OCI-LY7 (cell line): ENCODE results near the gene HLA-DPB1. TPM values are rescaled to one million over a fixed set of nuclear protein-coding genes. Genes with fewer than 3 reads are reported as not detected.

Experiments
- BruUV-seq: library from RNA; stranded (reverse); fragments of 400-500 nt; replicated peaks from 2 replicates; lab custom pipeline; 2021; lab: Mats Ljungman, UMichigan
- CTCF ChIA-PET: fragments of 300-600 bp; sonication (Branson Sonifier 250); formaldehyde crosslinking; loops from one replicate; lab custom pipeline; 2022; ENCODE audit warnings: antibody characterized with exemption; ENCODE audit not compliant: unreplicated experiment; lab: Charles Lee
- POLR2A ChIA-PET: fragments of 300-600 bp; sonication (Branson Sonifier 250); formaldehyde crosslinking; loops from one replicate; lab custom pipeline; 2022; ENCODE audit warnings: antibody characterized with exemption; lab: Charles Lee
- DNase-seq: peaks from one replicate; pipeline ENCODE4 v3.0.0-alpha.2; 2015; ENCODE audit warnings: low spot score
- H2AFZ ChIP-seq: fragments of 200-600 bp; sonication (generic), shearing (Covaris generic); 2 replicates; pipeline ENCODE4 v1.6.1; 2014; ENCODE audit warnings: mild to moderate bottlenecking, antibody characterized with exemption, low read length, moderate library complexity
- H3K27ac ChIP-seq: fragments of 200-600 bp; sonication (generic); 2 replicates; pipeline ENCODE4 v1.5.1; 2014; ENCODE audit warnings: mixed run types, low read depth, mild to moderate bottlenecking, moderate library complexity, low read length, inconsistent platforms; ENCODE audit not compliant: poor library complexity, severe bottlenecking
- H3K36me3 ChIP-seq: fragments of 200-600 bp; sonication (generic); 2 replicates; pipeline ENCODE4 v1.6.1; 2014; ENCODE audit warnings: mild to moderate bottlenecking, antibody characterized with exemption, low read length, moderate library complexity, mixed read lengths; ENCODE audit not compliant: insufficient read depth
- H3K4me1 ChIP-seq: fragments of 200-600 bp; sonication (generic); 2 replicates; pipeline ENCODE4 v1.5.1; 2014; ENCODE audit warnings: mild to moderate bottlenecking, low read length; ENCODE audit not compliant: insufficient read depth, poor library complexity, severe bottlenecking
- H3K4me2 ChIP-seq: fragments of 200-600 bp; sonication (generic); 2 replicates; pipeline ENCODE4 v1.6.1; 2014; ENCODE audit warnings: mild to moderate bottlenecking, low read length
- H3K4me3 ChIP-seq: fragments of 200-600 bp; sonication (generic); 2 replicates; pipeline ENCODE4 v1.5.1; 2014; ENCODE audit warnings: mild to moderate bottlenecking, low read depth, low read length; ENCODE audit not compliant: poor library complexity, severe bottlenecking
- H3K79me2 ChIP-seq: fragments of 200-600 bp; sonication (generic); 2 replicates; pipeline ENCODE4 v1.6.1; 2016; ENCODE audit warnings: low read depth, mild to moderate bottlenecking, low read length, moderate library complexity, mixed read lengths; ENCODE audit not compliant: insufficient read depth
- H3K9me2 ChIP-seq: fragments of 200-600 bp; sonication (generic); 2 replicates; pipeline ENCODE4 v1.6.1; 2016; ENCODE audit warnings: mild to moderate bottlenecking, low read length, mixed read lengths; ENCODE audit not compliant: insufficient read depth
- H3K9me3 ChIP-seq: fragments of 200-600 bp; sonication (generic); 2 replicates; pipeline ENCODE4 v1.6.1; 2014; ENCODE audit warnings: mild to moderate bottlenecking, mixed run types, low read length, mixed read lengths
- H4K20me1 ChIP-seq: fragments of 200-600 bp; sonication (generic); 2 replicates; pipeline ENCODE4 v1.6.1; 2014; ENCODE audit warnings: mild to moderate bottlenecking, antibody characterized with exemption, low read length, moderate library complexity, mixed read lengths; ENCODE audit not compliant: insufficient read depth
- EZH2phosphoT487 ChIP-seq: fragments of 200-600 bp; sonication (generic); IDR thresholded peaks from 2 replicates; pipeline ENCODE4 v1.6.1; 2018; ENCODE audit warnings: low read depth, borderline replicate concordance, mild to moderate bottlenecking, mixed run types, antibody characterized with exemption, low read length, moderate library complexity, mixed read lengths
- intact Hi-C: fragments of 100-400 bp; cut with micrococcal nuclease; formaldehyde crosslinking; loops from one replicate; pipeline ENCODE4 v1.10.0; 2022; ENCODE audit not compliant: unreplicated experiment
- total RNA-seq, 2 experiments: library from RNA; depleted of rRNA in 1 of 2; stranded (reverse); fragments of >200 nt in 1 of 2; shearing (Covaris generic) in 1 of 2; gene quantifications; 2 replicates each; pipeline ENCODE4 v1.2.3, GENCODE V29; 2014 to 2022
- TF ChIP-seq, protein P1 (sequence below): fragments of 200-600 bp; sonication (generic); conservative IDR thresholded peaks from 2 replicates; pipeline ENCODE4 v1.5.1; 2014; ENCODE audit warnings: mild to moderate bottlenecking, antibody characterized with exemption, low read length, moderate library complexity, mixed read lengths

Gene HLA-DPB1
- total RNA-seq, 2 experiments from 2014 or later, result 74.5 to 117 TPM

DNA sequence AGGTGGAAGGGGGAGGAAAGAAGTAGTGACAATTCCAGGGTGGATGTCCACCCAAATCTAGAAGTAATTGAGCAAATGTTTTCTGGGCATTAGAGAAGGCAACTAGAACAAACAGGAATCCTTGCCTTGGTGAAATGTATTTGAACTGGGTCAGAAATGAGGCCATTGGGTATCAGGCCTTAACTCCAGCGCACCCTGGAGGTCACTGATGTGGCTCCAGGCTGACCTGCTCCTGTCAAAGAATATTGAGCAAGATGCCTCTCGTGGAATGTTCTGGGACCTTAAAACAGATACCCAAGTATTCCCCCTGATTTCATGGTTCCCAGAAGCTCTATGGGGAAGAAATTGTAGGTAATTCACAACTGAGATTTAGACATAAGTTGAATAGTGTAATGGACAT is 6.9 kb downstream of the HLA-DPB1 start:
- Histone ChIP-seq H3K4me1 (peaks cover 15% of the 10 kb centered on the region), H3K4me3 (no peak overlapping the region), H3K9me2 (no peaks in the 10 kb centered on the region), H4K20me1 (no peaks in the 10 kb centered on the region), H3K4me2 (no peak overlapping the region), H3K79me2 (peaks cover 11% of the 10 kb centered on the region; the same call in 1 of the 2 replicates), H3K27ac (no peak overlapping the region), H2AFZ (no peak overlapping the region), H3K9me3 (no peaks in the 10 kb centered on the region), H3K36me3 (peaks cover 80% of the 10 kb centered on the region)
- POLR2A ChIA-PET, result interaction anchor here (0.9 to 1.1 kb wide), 2 partner anchors 10 to 53 kb away, joined by 3 to 4 read pairs; no protein-coding TSS in a partner anchor
- no TSS peak for BruUV-seq
- DNase-seq, result peak; percentile 59
- CTCF ChIA-PET, result no interaction called here
- intact Hi-C loops, result loop anchor here (1.0 kb wide), 1 partner anchor 67 kb away; no protein-coding TSS in a partner anchor
- no peak for TF ChIP-seq EZH2phosphoT487
- TF ChIP-seq, protein P1, sequence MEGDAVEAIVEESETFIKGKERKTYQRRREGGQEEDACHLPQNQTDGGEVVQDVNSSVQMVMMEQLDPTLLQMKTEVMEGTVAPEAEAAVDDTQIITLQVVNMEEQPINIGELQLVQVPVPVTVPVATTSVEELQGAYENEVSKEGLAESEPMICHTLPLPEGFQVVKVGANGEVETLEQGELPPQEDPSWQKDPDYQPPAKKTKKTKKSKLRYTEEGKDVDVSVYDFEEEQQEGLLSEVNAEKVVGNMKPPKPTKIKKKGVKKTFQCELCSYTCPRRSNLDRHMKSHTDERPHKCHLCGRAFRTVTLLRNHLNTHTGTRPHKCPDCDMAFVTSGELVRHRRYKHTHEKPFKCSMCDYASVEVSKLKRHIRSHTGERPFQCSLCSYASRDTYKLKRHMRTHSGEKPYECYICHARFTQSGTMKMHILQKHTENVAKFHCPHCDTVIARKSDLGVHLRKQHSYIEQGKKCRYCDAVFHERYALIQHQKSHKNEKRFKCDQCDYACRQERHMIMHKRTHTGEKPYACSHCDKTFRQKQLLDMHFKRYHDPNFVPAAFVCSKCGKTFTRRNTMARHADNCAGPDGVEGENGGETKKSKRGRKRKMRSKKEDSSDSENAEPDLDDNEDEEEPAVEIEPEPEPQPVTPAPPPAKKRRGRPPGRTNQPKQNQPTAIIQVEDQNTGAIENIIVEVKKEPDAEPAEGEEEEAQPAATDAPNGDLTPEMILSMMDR, result peak; percentile 78

DNA sequence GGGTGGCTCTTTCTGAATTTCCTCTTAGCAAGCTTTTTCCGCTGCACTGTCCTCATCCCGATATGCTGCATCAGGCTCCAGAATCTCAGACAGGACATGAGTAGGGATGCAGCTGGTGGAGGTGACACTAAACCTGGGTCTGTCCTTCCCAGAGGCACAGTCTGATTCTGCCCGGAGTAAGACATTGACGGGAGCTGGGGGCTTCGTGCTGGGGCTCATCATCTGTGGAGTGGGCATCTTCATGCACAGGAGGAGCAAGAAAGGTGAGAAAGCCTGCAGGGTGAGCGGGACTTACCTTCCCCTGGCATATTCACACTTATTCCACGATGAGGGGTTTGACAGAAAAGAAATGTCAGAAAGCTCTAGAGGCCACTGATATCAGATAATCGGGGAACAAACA is 9.8 kb downstream of the HLA-DPB1 start:
- no peak overlapping the region for H2AFZ ChIP-seq
- H4K20me1 ChIP-seq, result no peaks in the 10 kb centered on the region
- H3K27ac ChIP-seq, result no peak overlapping the region
- ChIA-PET CTCF (no interaction called here), POLR2A (no interaction called here)
- H3K36me3 ChIP-seq, result peaks cover 74% of the 10 kb centered on the region
- no TSS peak for BruUV-seq
- no peaks in the 10 kb centered on the region for H3K4me1 ChIP-seq
- no peak overlapping the region for H3K4me2 ChIP-seq
- no peaks in the 10 kb centered on the region for H3K9me3 ChIP-seq
- intact Hi-C loops, result no loop called here
- no peak overlapping the region for H3K4me3 ChIP-seq
- TF ChIP-seq, protein P1, result no peak
- no peak for TF ChIP-seq EZH2phosphoT487
- no peaks in the 10 kb centered on the region for H3K9me2 ChIP-seq
- H3K79me2 ChIP-seq, result no peaks in the 10 kb centered on the region
- DNase-seq, result no peak

DNA sequence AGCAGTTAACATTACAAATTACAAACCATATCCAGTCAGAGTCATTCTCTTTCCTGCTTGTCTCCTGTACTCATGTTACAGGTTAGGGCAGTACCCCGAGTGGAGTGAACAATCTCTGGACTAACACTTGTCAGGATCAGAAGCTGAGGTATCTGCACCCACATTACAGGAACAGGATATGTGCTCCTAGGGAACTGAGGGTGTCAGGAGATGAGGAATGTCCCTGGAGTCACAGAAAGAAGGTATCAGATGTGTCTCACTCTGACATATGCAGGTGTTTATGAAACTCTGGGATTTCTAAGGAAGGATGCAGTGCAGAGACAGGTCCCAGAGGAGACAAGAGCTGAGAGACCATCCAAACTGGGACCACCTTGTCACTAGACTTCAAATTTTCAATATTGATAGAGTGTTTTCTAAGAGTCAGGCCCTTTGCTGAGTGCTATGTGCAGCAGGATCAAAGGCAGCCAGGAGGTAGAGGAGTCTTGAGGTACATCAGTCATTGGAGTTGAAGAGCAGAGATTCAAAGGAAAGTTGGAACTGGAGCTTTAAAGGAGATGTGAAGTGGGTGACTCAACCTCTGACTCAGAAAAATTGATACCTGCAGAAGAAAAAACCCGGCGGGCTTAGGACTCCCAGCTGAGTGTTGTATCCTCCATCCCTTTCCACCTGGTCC is 12.6 kb downstream of the HLA-DPB1 start:
- Histone ChIP-seq H3K4me1 (no peaks in the 10 kb centered on the region), H3K36me3 (peaks cover 55% of the 10 kb centered on the region)
- POLR2A ChIA-PET, result interaction anchor here (0.6 kb wide), 1 partner anchor 346 kb away, joined by 3 read pairs; no protein-coding TSS in a partner anchor

More for the DNA sequence above, 12.6 kb downstream of the HLA-DPB1 start:
- intact Hi-C loops, result no loop called here
- TF ChIP-seq EZH2phosphoT487, result no peak
- TF ChIP-seq, protein P1, result no peak
- BruUV-seq, result no TSS peak
- H2AFZ ChIP-seq, result no peak overlapping the region
- no peaks in the 10 kb centered on the region for H3K9me3 ChIP-seq
- H4K20me1 ChIP-seq, result no peaks in the 10 kb centered on the region
- no peaks in the 10 kb centered on the region for H3K79me2 ChIP-seq
- H3K27ac ChIP-seq, result no peak overlapping the region
- CTCF ChIA-PET, result no interaction called here
- no peak overlapping the region for H3K4me3 ChIP-seq
- H3K9me2 ChIP-seq, result no peaks in the 10 kb centered on the region
- no peak overlapping the region for H3K4me2 ChIP-seq
- DNase-seq, result no peak
